Small intestine (tissue), 7 donors: ENCODE measurements around the gene GLB1L3. TPM values are rescaled to one million over a fixed set of nuclear protein-coding genes. Genes with fewer than 3 reads are reported as not detected.

Experiments used
- DNase-seq, 2 donors: peaks; one replicate each; pipeline versions ENCODE4 v3.0.0 to v3.0.0-alpha.2; 2013
- FAIRE-seq: peaks from 2 replicates; lab custom pipeline; 2012; peaks lifted over from hg19 to GRCh38; lab: Jason Lieb, UNC
- H3K27ac ChIP-seq, 3 donors: one replicate each; pipeline ENCODE4 v1.5.1; 2013; ENCODE audit warnings: low read length in 2 of 3, mild to moderate bottlenecking in 2 of 3, control low read depth in 1 of 3, inconsistent platforms in 1 of 3, low read depth in 1 of 3, moderate library complexity in 1 of 3
- H3K27me3 ChIP-seq, 3 donors: one replicate each; pipeline ENCODE4 v1.6.1; 2013; ENCODE audit warnings: low read length in 3 of 3, inconsistent platforms in 1 of 3; ENCODE audit not compliant: control insufficient read depth in 3 of 3, insufficient read depth in 3 of 3
- H3K36me3 ChIP-seq, 3 donors: one replicate each; pipeline ENCODE4 v1.6.1; 2013; ENCODE audit warnings: low read length in 3 of 3, inconsistent platforms in 1 of 3, low read depth in 1 of 3, mild to moderate bottlenecking in 1 of 3, moderate library complexity in 1 of 3; ENCODE audit not compliant: control insufficient read depth in 3 of 3, insufficient read depth in 2 of 3
- H3K4me1 ChIP-seq, 3 donors: one replicate each; pipeline ENCODE4 v1.6.1; 2013; ENCODE audit warnings: low read length in 2 of 3, inconsistent platforms in 1 of 3, low read depth in 1 of 3, mild to moderate bottlenecking in 1 of 3, moderate library complexity in 1 of 3; ENCODE audit not compliant: control insufficient read depth in 3 of 3, insufficient read depth in 2 of 3
- H3K4me3 ChIP-seq, 3 donors: one replicate each; pipeline ENCODE4 v1.5.1; 2013; ENCODE audit warnings: low read length in 3 of 3, control low read depth in 1 of 3, inconsistent platforms in 1 of 3, low read depth in 1 of 3, mild to moderate bottlenecking in 1 of 3, moderate library complexity in 1 of 3
- H3K9me3 ChIP-seq, 2 donors: one replicate each; pipeline ENCODE4 v1.6.1; 2013; ENCODE audit warnings: low read depth in 1 of 2, low read length in 1 of 2; ENCODE audit not compliant: control insufficient read depth in 2 of 2, insufficient read depth in 1 of 2
- WGBS, 3 donors: extraction: QIAGEN DNeasy Blood & Tissue Kit; methylation state at CpG; one replicate each; pipeline ENCODE4 v1.1.7; 2013; 5-methylcytosine and 5-hydroxymethylcytosine counted together
- polyA plus RNA-seq, 4 donors: library from polyadenylated mRNA; stranded (reverse) in 3 of 4; unstranded in 1 of 4; fragments of 200-250 nt in 3 of 4; fragments of 120-200 nt in 1 of 4; gene quantifications; one replicate each; pipeline versions ENCODE4 v1.2.1 to v1.2.3, GENCODE V29; 2013
- donor health status: healthy with polysubstance abuse.
- donor health status: control.
- donor health status: control.
- donor health status: Bipolar disorder and iron deficiency.
- donor health status: healthy.

GLB1L3 gene
- polyA plus RNA-seq, 4 donors, result 0.01 to 0.04 TPM; not detected in 2

GRCh38 chr11:134245434-134245833 lies 30.7 kb upstream of the GLB1L3 start:
- Histone ChIP-seq H3K4me1 (no peaks in the 10 kb centered on the region), H3K27ac (no peak overlapping the region), H3K4me3 (no peak overlapping the region), H3K27me3 (no peaks in the 10 kb centered on the region), H3K9me3 (no peaks in the 10 kb centered on the region), H3K36me3 (peaks cover 18 to 68% (median 37%) of the 10 kb centered on the region in 3 donors)
- WGBS, 3 donors, result 91 to 94% (median 94%) methylated on average over 14 of the region's 14 CpGs
- DNase-seq (no peak), FAIRE-seq (no peak)

- DNase-seq (no peak), FAIRE-seq (no peak)
- 90 to 97% (median 92%) methylated on average over 11 of the region's 11 CpGs for WGBS, 3 donors
- Histone ChIP-seq H3K4me1 (no peaks in the 10 kb centered on the region), H3K4me3 (no peak overlapping the region), H3K27ac (no peak overlapping the region), H3K36me3 (peaks cover 18 to 67% (median 34%) of the 10 kb centered on the region in 3 donors), H3K27me3 (no peaks in the 10 kb centered on the region), H3K9me3 (no peaks in the 10 kb centered on the region)
Measured at GRCh38 chr11:134246100-134246499, 30.1 kb upstream of the GLB1L3 start.

GRCh38 chr11:134246678-134247077 lies 29.5 kb upstream of the GLB1L3 start:
- Histone ChIP-seq H3K27ac (no peak overlapping the region), H3K4me3 (no peak overlapping the region), H3K36me3 (peaks cover 15 to 61% (median 34%) of the 10 kb centered on the region in 3 donors), H3K9me3 (no peaks in the 10 kb centered on the region), H3K27me3 (no peaks in the 10 kb centered on the region), H3K4me1 (no peaks in the 10 kb centered on the region)
- WGBS, 3 donors, result 85 to 95% (median 91%) methylated on average over 4 of the region's 4 CpGs
- DNase-seq (no peak), FAIRE-seq (no peak)

- DNase-seq (no peak), FAIRE-seq (no peak)
- no peaks in the 10 kb centered on the region for H3K9me3 ChIP-seq
- no peaks in the 10 kb centered on the region for H3K27me3 ChIP-seq
- peaks cover 11 to 42% (median 30%) of the 10 kb centered on the region in 3 donors for H3K36me3 ChIP-seq
- WGBS, 3 donors, result 59 to 64% (median 60%) methylated on average over 7 of the region's 7 CpGs
- H3K4me3 ChIP-seq, result no peak overlapping the region
- H3K4me1 ChIP-seq, result peaks cover 0 to 5% (median 0%) of the 10 kb centered on the region in 3 donors
- H3K27ac ChIP-seq, result no peak overlapping the region
Measured at GRCh38 chr11:134248910-134249480, 27.2 kb upstream of the GLB1L3 start.

- DNase-seq, result no peak
- WGBS, 3 donors, result 94 to 97% (median 96%) methylated on average over 3 of the region's 3 CpGs
- H3K4me1 ChIP-seq, result peaks cover 0 to 5% (median 5%) of the 10 kb centered on the region in 3 donors
- FAIRE-seq, result no peak
- no peaks in the 10 kb centered on the region for H3K9me3 ChIP-seq
- H3K36me3 ChIP-seq, result peaks cover 7 to 35% (median 20%) of the 10 kb centered on the region in 3 donors
- H3K27me3 ChIP-seq, result no peaks in the 10 kb centered on the region
- no peak overlapping the region for H3K4me3 ChIP-seq
- H3K27ac ChIP-seq, result no peak overlapping the region
Measured at GRCh38 chr11:134250246-134250645, 25.9 kb upstream of the GLB1L3 start.

GRCh38 chr11:134250675-134251074 lies 25.5 kb upstream of the GLB1L3 start:
- peaks cover 0 to 5% (median 5%) of the 10 kb centered on the region in 3 donors for H3K4me1 ChIP-seq
- FAIRE-seq (no peak), DNase-seq (no peak)
- H3K9me3 ChIP-seq, result no peaks in the 10 kb centered on the region
- no peak overlapping the region for H3K27ac ChIP-seq
- H3K4me3 ChIP-seq, result no peak overlapping the region
- H3K36me3 ChIP-seq, result peaks cover 7 to 30% (median 17%) of the 10 kb centered on the region in 3 donors
- WGBS, 3 donors, result 77 to 88% (median 84%) methylated on average over 2 of the region's 2 CpGs
- no peaks in the 10 kb centered on the region for H3K27me3 ChIP-seq

GRCh38 chr11:134252346-134253187 lies 23.6 kb upstream of the GLB1L3 start:
- no peaks in the 10 kb centered on the region for H3K27me3 ChIP-seq
- H3K4me1 ChIP-seq, result peaks cover 0 to 5% (median 5%) of the 10 kb centered on the region in 3 donors
- H3K9me3 ChIP-seq, result no peaks in the 10 kb centered on the region
- peak overlapping the region in 2 of 3 donors; percentile 36 to 52 for H3K27ac ChIP-seq
- WGBS, 3 donors, result 2 to 5% (median 3%) methylated on average over 27 of the region's 27 CpGs
- DNase-seq (peak; percentile 24 to 52), FAIRE-seq (no peak)
- peaks cover 7 to 22% (median 17%) of the 10 kb centered on the region in 3 donors for H3K36me3 ChIP-seq
- peak overlapping the region; percentile 79 to 98 (median 98) for H3K4me3 ChIP-seq

- Histone ChIP-seq H3K4me3 (peak within 1 kb of the TSS; percentile 79 to 98 (median 98)), H3K27ac (peak within 1 kb of the TSS; percentile 17 to 81 (median 52)), H3K9me3 (no peaks in the 10 kb centered on the region), H3K27me3 (no peaks in the 10 kb centered on the region), H3K4me1 (peaks cover 0 to 5% (median 5%) of the 10 kb centered on the region in 3 donors), H3K36me3 (peaks cover 2 to 17% (median 11%) of the 10 kb centered on the region in 3 donors)
- whole genome bisulfite sequencing, 3 donors, result 0 to 1% (median 0%) methylated on average over 60 to 70 of the region's 70 CpGs
- DNase-seq (peak; percentile 96 to 98), FAIRE-seq (no peak)
Measured at GRCh38 chr11:134253188-134253993, 22.8 kb upstream of the GLB1L3 start, which contains the start of the genes ACAD8 and THYN1. Gene ACAD8, plus strand, starts transcription at chr11:134253568. Its CDS starts 33 bp downstream, at chr11:134253601. Gene THYN1, minus strand, starts transcription at chr11:134253352. Its CDS starts 470 bp downstream, at chr11:134252882.
